ENCODE measurements around the gene P3R3URF.

DNA sequence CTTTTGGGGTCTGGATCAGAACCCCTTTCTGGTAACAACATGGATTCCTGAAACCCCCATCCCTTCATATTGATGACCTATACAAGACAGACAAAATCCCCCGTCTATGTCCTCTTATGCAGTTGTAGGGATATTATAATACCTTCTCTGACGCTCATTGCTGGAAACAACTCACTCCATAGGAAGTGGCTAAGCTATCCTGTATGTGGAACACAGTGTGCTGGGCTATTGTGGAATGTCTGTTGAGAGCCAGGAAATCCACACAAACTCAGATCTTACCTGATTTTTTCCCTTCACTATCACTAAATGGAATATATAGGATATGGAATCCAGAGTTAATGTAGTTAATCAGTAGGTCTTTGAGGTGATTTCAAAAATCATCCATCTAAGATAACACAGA is 26.2 kb downstream of the P3R3URF start:
- TF ChIP-seq YY1 (IDR thresholded peaks at IDR 0.05; ENCODE audit: insufficient read depth, insufficient read length) = no peak
- TF ChIP-seq SUZ12 (IDR thresholded peaks at IDR 0.05; ENCODE audit: extremely low read depth, insufficient read depth, insufficient read length) = no peak
